ENCODE data around the gene GRAMD1A.

GRAMD1A gene

GRCh38 chr19:35056513-35057063 is 56.5 kb downstream of the GRAMD1A start:
- peak; percentile 75 for DNase-seq

GRCh38 chr19:35058370-35058769 is 58.2 kb downstream of the GRAMD1A start:
- DNase-seq = no peak

- no peak for DNase-seq
Observed at GRCh38 chr19:35059006-35059798, 59.1 kb downstream of the GRAMD1A start.

- DNase-seq = no peak
Observed at GRCh38 chr19:35059799-35060091, 59.6 kb downstream of the GRAMD1A start.

- DNase-seq = no peak
Observed at GRCh38 chr19:35060160-35060855, 60.2 kb downstream of the GRAMD1A start.

- no peak for DNase-seq
Observed at GRCh38 chr19:35061583-35062373, 61.7 kb downstream of the GRAMD1A start.

- DNase-seq = no peak
Observed at GRCh38 chr19:35062942-35063341, 62.8 kb downstream of the GRAMD1A start.

- DNase-seq = no peak
Observed at GRCh38 chr19:35063940-35064818, 64.1 kb downstream of the GRAMD1A start.

GRCh38 chr19:35065574-35065973 is 65.5 kb downstream of the GRAMD1A start:
- no peak for DNase-seq

GRCh38 chr19:35066121-35066520 is 66.0 kb downstream of the GRAMD1A start:
- DNase-seq = no peak

GRCh38 chr19:35066691-35067563 is 66.8 kb downstream of the GRAMD1A start:
- peak; percentile 96 for DNase-seq

- no peak for DNase-seq
Observed at GRCh38 chr19:35068941-35069634, 69.0 kb downstream of the GRAMD1A start.

- peak; percentile 44 for DNase-seq
Observed at GRCh38 chr19:35069696-35070095, 69.6 kb downstream of the GRAMD1A start.

- no peak for DNase-seq
Observed at GRCh38 chr19:35070471-35070870, 70.3 kb downstream of the GRAMD1A start.

- no peak for DNase-seq
Observed at GRCh38 chr19:35073516-35073915, 73.4 kb downstream of the GRAMD1A start.

GRCh38 chr19:35073941-35074340 is 73.8 kb downstream of the GRAMD1A start:
- no peak for DNase-seq

- no peak for DNase-seq
Observed at GRCh38 chr19:35074426-35075201, 74.5 kb downstream of the GRAMD1A start.

GRCh38 chr19:35075202-35076025 is 75.3 kb downstream of the GRAMD1A start:
- no peak for DNase-seq

- DNase-seq = no peak
Observed at GRCh38 chr19:35076026-35076370, 75.9 kb downstream of the GRAMD1A start.

All from NCI-H1694 (cell line).